Measurements from ENCODE around the gene TIMM9. TPM values are rescaled to one million over a fixed set of nuclear protein-coding genes. Genes with fewer than 3 reads are reported as not detected.
"Not testable (repeated sequence)": the region's sequence is repeated elsewhere in the genome, so short reads cannot be mapped to it uniquely, and the experiment has no call there.

Gene TIMM9
- total RNA-seq, 2 experiments from 2014 or later, result 34.6 to 38.0 TPM

DNA sequence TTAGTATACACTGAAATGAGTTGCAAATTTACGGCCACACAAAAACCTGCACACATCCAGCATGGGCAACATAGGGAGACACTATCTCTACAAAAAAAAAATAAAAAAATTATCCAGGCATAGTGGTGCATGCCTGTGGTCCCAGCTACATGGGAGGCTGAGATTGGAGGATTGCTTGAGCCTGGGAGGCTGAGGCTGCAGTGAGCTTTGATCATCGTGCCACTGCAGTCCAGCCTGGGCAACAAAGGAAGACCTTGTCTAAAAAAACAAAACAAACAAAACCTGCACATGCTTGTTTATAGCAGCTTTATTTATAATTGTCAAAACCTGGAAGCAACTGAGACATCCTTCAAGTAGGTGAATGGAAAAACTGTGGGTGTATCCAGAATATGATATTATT lies 36.5 kb downstream of the TIMM9 start:
- no peak for DNase-seq
- POLR2A ChIA-PET, result no interaction called here
- H3K9me3 Mint-ChIP-seq, result no peaks in the 10 kb centered on the region
- no peaks in the 10 kb centered on the region for H3K27me3 Mint-ChIP-seq
- H3K4me1 Mint-ChIP-seq, result peaks cover 4% of the 10 kb centered on the region
- ATAC-seq (ENCODE audit: low read depth), result no peak
- H3K27ac Mint-ChIP-seq, result no peak overlapping the region
- peaks cover 2% of the 10 kb centered on the region for H3K36me3 Mint-ChIP-seq
- no peak overlapping the region for H3K4me3 Mint-ChIP-seq

DNA sequence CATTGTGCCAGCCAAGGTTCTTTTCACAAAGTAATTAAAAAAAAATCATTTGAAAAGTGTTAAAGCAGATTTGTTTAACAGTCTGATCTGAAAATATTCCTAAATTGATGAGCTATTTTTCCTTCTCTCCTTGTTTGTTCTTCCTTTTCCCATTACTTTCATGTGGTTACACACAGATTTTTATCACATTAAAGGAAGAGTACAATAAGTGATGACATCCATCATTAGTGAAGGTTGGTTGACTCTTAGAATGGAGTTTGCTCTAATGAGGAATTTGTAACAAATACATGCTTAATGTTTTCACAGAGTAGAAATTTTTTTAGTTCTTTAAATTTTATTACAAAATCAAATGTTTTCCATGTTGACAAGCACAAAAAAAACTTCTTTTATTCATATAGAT lies 50.5 kb downstream of the TIMM9 start:
- Mint-ChIP-seq H3K9me3 (peaks cover 3% of the 10 kb centered on the region), H3K27ac (no peak overlapping the region), H3K4me3 (no peak overlapping the region), H3K27me3 (no peaks in the 10 kb centered on the region), H3K36me3 (peaks cover 30% of the 10 kb centered on the region), H3K4me1 (no peaks in the 10 kb centered on the region)
- ATAC-seq (ENCODE audit: low read depth) (no peak), DNase-seq (no peak)
- POLR2A ChIA-PET, result no interaction called here

DNA sequence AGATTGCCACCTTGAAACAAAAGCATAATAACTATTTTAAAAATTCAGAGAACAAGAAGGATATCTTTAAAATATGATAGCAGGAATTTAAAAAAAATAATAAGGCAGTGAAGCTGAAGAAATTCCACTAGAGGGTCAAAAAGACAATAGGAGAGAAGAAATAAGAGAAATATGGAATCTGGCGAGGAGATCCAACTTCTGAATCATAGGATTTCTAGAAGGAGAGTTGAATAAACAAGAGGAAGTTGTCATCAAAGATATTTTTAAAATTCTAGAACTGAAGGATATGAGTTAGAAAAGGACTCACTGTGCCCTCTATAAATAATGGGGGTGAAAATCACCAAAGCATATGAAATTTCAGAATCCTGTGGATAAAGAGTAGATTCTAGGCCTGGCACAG lies 58.4 kb downstream of the TIMM9 start:
- ATAC-seq (ENCODE audit: low read depth) (no peak), DNase-seq (no peak)
- POLR2A ChIA-PET, result no interaction called here
- no peaks in the 10 kb centered on the region for H3K27me3 Mint-ChIP-seq
- no peaks in the 10 kb centered on the region for H3K9me3 Mint-ChIP-seq
- peaks cover 33% of the 10 kb centered on the region for H3K36me3 Mint-ChIP-seq
- H3K4me1 Mint-ChIP-seq, result no peaks in the 10 kb centered on the region
- H3K27ac Mint-ChIP-seq, result no peak overlapping the region
- H3K4me3 Mint-ChIP-seq, result no peak overlapping the region

GRCh38 chr14:58367296-58367695 lies 60.0 kb downstream of the TIMM9 start:
- Mint-ChIP-seq H3K27me3 (no peaks in the 10 kb centered on the region), H3K9me3 (no peaks in the 10 kb centered on the region), H3K4me1 (no peaks in the 10 kb centered on the region), H3K36me3 (peaks cover 32% of the 10 kb centered on the region), H3K4me3 (no peak overlapping the region), H3K27ac (no peak overlapping the region)
- POLR2A ChIA-PET, result interaction anchor here (0.5 to 1.3 kb wide), 2 partner anchors 11 to 60 kb away, joined by 4 read pairs; partner anchors contain the start of genes KIAA0586 and TIMM9
- ATAC-seq (ENCODE audit: low read depth), result no peak
- DNase-seq, result no peak

DNA sequence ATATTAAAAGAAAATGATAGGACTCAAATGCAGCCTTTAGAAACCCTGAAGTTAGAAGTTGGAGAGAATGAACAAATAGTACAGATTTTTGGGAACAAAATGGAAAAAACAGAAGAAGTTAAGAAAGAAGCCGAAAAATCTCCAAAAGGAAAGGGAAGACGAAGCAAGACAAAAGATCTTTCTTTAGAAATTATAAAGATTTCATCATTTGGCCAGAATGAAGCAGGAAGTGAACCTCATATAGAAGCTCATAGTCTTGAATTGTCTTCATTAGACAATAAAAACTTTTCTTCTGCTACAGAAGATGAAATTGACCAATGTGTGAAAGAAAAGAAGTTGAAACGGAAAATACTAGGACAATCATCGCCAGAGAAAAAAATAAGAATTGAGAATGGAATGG lies 63.0 kb downstream of the TIMM9 start:
- POLR2A ChIA-PET, result no interaction called here
- DNase-seq, result no peak
- Mint-ChIP-seq H3K4me1 (no peaks in the 10 kb centered on the region), H3K36me3 (peaks cover 23% of the 10 kb centered on the region), H3K27me3 (no peaks in the 10 kb centered on the region), H3K9me3 (no peaks in the 10 kb centered on the region), H3K4me3 (no peak overlapping the region), H3K27ac (no peak overlapping the region)
- ATAC-seq (ENCODE audit: low read depth), result no peak

DNA sequence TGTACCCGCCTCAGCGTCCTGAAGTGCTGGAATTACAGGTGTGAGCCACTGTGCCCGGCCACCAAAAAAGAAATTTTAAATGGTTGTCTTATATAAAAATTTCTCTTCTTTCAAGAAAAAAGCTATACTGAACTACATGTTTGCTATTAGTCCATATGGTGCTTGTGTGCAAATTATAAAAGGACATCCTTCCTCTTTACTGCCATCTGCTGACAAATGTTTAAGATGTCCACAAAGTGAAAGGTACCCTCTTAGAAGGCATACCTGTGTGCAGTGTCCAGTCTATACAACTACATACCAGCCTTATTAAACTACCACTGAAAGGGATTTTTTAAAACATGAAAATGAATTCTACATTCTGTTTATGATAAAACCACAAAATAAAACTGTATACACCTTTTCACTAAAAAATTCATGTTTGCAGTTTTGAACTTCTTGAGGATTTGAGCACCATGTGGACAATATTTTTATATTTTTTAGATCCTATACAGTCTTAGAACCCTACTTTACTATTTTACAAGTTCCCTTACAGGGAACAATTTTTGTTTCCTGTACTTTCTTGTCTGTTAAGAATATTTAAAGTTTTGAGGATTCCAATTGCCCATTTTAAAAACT lies 64.4 kb downstream of the TIMM9 start:
- no peak overlapping the region for H3K27ac Mint-ChIP-seq
- ATAC-seq (ENCODE audit: low read depth) (peak; percentile 71), DNase-seq (no peak)
- H3K4me1 Mint-ChIP-seq, result no peaks in the 10 kb centered on the region
- no peaks in the 10 kb centered on the region for H3K27me3 Mint-ChIP-seq
- peaks cover 20% of the 10 kb centered on the region for H3K36me3 Mint-ChIP-seq
- POLR2A ChIA-PET, result interaction anchor here (1.3 kb wide), 1 partner anchor 65 kb away, joined by 4 read pairs; the partner anchor contains the start of gene ARID4A
- H3K4me3 Mint-ChIP-seq, result no peak overlapping the region
- no peaks in the 10 kb centered on the region for H3K9me3 Mint-ChIP-seq

- H3K4me3 Mint-ChIP-seq; H3K9me3 Mint-ChIP-seq; ATAC-seq (ENCODE audit: low read depth); H3K27ac Mint-ChIP-seq; H3K27me3 Mint-ChIP-seq; DNase-seq; H3K4me1 Mint-ChIP-seq: not testable (repeated sequence)
- POLR2A ChIA-PET, result interaction anchor here (1.3 kb wide), 1 partner anchor 64 kb away, joined by 4 read pairs; the partner anchor contains the start of gene ARID4A
- peaks cover 16% of the 10 kb centered on the region for H3K36me3 Mint-ChIP-seq
Observed at GRCh38 chr14:58362272-58362671, 65.1 kb downstream of the TIMM9 start.

Other genes starting within 250 kb of the TIMM9 start
- gene ACTR10, start 227.4 kb downstream of the TIMM9 start, total RNA-seq, result 10 to 100 TPM; 44.9 to 50.1 TPM
- 100 to 1,000 TPM; 189 to 203 TPM for gene PSMA3, start 182.7 kb downstream of the TIMM9 start, total RNA-seq
- 10 to 100 TPM; 51.4 to 53.2 TPM for gene ARID4A, start 129.0 kb downstream of the TIMM9 start, total RNA-seq
- gene TOMM20L, start 31.6 kb downstream of the TIMM9 start, total RNA-seq, result not detected
- 10 to 100 TPM; 27.4 to 29.9 TPM for gene KIAA0586, start 188 bp upstream of the TIMM9 start, total RNA-seq
- gene DACT1, start 210.4 kb upstream of the TIMM9 start, total RNA-seq, result under 1 TPM; 0.50 to 0.65 TPM